ENCODE measurements around the gene HMX1.

HMX1 gene

DNA sequence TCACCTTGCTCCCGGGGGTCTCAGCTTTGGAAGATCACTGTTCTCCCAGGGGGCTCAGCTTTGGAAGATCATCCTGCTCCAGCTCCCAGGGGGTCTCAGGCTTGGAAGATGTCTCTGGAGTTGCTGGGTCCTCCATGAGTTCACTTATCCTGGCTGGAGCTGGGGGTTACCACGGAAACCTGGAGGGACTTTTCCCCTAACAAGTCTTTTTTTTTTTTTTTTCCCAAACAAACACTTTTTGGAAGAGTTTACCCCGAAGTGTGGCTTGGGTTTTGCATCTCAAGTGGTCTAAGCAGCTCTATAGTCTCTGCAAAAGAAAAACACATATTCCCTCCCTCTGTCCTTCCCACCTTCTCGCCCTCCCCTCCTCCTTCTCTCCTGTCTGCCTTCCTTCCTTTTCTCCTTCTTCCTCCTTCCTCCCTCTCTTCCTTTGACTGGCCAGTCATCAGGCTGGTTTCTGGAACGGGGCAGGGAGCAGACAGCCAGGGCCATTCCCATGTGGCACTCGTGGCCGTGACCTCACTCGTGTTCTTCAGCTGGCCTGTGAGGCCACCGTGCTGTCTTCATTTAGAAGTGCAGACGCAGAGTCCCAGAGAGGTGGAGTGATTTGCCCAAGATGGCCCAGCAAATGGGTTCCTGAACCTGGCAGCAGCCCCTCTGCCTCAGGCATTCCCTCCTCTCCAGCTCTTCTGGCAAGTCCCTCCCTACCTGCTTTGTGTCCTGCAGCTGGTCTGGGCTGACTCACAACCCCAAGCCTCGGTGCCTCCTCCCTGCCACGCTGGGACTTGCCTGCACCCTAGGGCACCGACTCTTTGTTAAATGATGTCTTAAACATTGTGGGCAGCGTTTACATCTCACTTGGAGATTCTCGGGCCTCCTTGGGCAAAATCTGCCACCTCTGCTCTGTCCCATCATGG, 25.9 kb upstream of the HMX1 start:
- Histone ChIP-seq H3K4me1 (peaks cover 0 to 20% (median 12%) of the 10 kb centered on the region in 4 donors), H3K27ac (no peak overlapping the region), H3K9me3 (peaks cover 0 to 30% (median 18%) of the 10 kb centered on the region in 3 donors), H3K36me3 (no peaks in the 10 kb centered on the region), H3K4me3 (no peak overlapping the region), H3K27me3 (peaks cover 0 to 75% of the 10 kb centered on the region in 2 donors)
- intact Hi-C loops (cut with DNase I; ENCODE audit: low total_unique reads): no loop called here
- DNase-seq: no peak
- no peak for TF ChIP-seq CTCF (IDR thresholded peaks at IDR 0.05)

DNA sequence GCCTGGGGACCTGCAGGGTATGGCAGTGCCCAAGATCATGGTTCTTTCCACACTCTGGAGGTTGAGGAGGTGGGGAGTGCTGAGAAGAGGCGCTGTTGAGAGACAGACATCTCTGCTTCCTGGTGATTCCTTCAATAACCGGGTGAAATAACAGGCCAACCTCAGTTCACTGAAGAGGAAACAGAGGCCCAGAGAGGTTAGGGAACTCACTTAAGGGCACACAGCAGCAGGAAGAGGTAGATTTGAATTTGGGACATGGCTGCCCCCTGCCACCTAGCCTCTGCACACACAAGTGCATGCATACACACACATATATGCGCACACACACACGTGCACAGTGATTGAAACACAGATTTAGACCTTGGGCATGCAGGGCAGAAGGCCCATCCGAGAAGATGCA, 24.9 kb upstream of the HMX1 start:
- Histone ChIP-seq H3K27me3 (peaks cover 0 to 85% of the 10 kb centered on the region in 2 donors), H3K4me3 (no peak overlapping the region), H3K36me3 (no peaks in the 10 kb centered on the region), H3K4me1 (peaks cover 0 to 30% (median 15%) of the 10 kb centered on the region in 4 donors), H3K27ac (no peak overlapping the region), H3K9me3 (peaks cover 0 to 20% (median 9%) of the 10 kb centered on the region in 3 donors)
- intact Hi-C loops (cut with DNase I; ENCODE audit: low total_unique reads): no loop called here
- no peak for DNase-seq
- no peak for TF ChIP-seq CTCF (IDR thresholded peaks at IDR 0.05)

- H3K27ac ChIP-seq: no peak overlapping the region
- DNase-seq: no peak
- no peaks in the 10 kb centered on the region for H3K36me3 ChIP-seq
- TF ChIP-seq CTCF (IDR thresholded peaks at IDR 0.05): no peak
- H3K9me3 ChIP-seq: peaks cover 0 to 15% (median 5%) of the 10 kb centered on the region in 3 donors
- intact Hi-C loops (cut with DNase I; ENCODE audit: low total_unique reads): no loop called here
- H3K27me3 ChIP-seq: peaks cover 0 to 89% of the 10 kb centered on the region in 2 donors
- H3K4me1 ChIP-seq: peaks cover 0 to 30% (median 15%) of the 10 kb centered on the region in 4 donors
- H3K4me3 ChIP-seq: no peak overlapping the region
Measured at GRCh38 chr4:8896071-8896470, 24.4 kb upstream of the HMX1 start.

DNA sequence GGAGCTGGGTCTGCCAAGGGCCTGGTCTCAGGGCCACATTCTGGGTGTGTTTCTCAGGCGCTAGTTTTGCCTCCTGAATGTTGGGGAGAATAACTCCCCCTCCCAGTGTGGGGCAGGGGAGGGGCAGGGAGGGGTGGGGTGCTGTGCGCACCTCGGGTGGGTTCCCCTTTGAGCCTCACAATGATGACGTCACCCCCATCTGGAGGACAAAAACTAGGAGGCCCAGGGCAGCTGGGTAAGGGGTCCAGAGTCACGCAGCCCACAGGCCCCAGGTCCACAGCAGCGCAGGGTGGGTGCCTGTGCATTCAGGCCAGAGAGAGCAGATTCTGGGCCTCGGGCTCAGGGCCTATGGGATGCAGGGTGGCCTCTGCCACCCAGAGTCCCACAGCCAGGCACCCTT, 23.7 kb upstream of the HMX1 start:
- intact Hi-C loops (cut with DNase I; ENCODE audit: low total_unique reads): no loop called here

GRCh38 chr4:8894424-8894816, 22.8 kb upstream of the HMX1 start:
- no peak overlapping the region for H3K4me3 ChIP-seq
- H3K4me1 ChIP-seq: peaks cover 0 to 30% (median 15%) of the 10 kb centered on the region in 4 donors
- intact Hi-C loops (cut with DNase I; ENCODE audit: low total_unique reads): no loop called here
- H3K27ac ChIP-seq: no peak overlapping the region
- DNase-seq: no peak
- no peaks in the 10 kb centered on the region for H3K36me3 ChIP-seq
- H3K27me3 ChIP-seq: peaks cover 0 to 91% of the 10 kb centered on the region in 2 donors
- no peak for TF ChIP-seq CTCF (IDR thresholded peaks at IDR 0.05)
- H3K9me3 ChIP-seq: no peaks in the 10 kb centered on the region

More for the DNA sequence above, 23.7 kb upstream of the HMX1 start:
- Histone ChIP-seq H3K4me3 (no peak overlapping the region), H3K36me3 (no peaks in the 10 kb centered on the region), H3K4me1 (peaks cover 0 to 30% (median 15%) of the 10 kb centered on the region in 4 donors), H3K27ac (no peak overlapping the region), H3K27me3 (peaks cover 0 to 89% of the 10 kb centered on the region in 2 donors), H3K9me3 (peaks cover 0 to 8% (median 0%) of the 10 kb centered on the region in 3 donors)
- DNase-seq: no peak
- TF ChIP-seq CTCF (IDR thresholded peaks at IDR 0.05): no peak

Measured in tibial artery (tissue), 4 donors.